ENCODE measurements around the gene CREB3. TPM values are rescaled to one million over a fixed set of nuclear protein-coding genes. Genes with fewer than 3 reads are reported as not detected.

The CREB3 gene
- total and polyA plus RNA-seq, 9 of the 15 experiments (the other 6 are each of a cell fraction or from before 2014, with no cell fraction given), result 5.7 to 18.3 (median 14.9) TPM

DNA sequence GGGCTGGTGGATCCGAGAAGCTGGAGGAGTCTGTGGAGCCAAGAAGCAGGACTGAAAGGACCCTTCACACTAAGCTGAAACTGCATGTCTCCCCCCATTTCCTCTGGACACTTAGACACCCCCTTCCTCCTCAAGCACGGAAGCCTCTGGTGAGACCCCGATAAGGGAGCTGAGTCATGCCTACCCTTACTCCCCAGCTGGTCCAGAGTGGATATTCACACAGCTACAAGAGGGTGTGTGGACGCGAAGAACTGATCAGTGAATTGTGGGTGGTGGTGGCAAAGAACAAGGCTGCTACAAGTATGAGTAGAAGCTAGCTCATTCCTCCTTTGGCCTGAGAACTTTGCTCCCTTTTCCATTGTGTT, 4.8 kb upstream of the CREB3 start (continued):
- no peak for TF ChIP-seq SP1 (CRISPR knock-in tag; IDR thresholded peaks at IDR 0.05)
- TF ChIP-seq CBX5 (IDR thresholded peaks at IDR 0.05; ENCODE audit: borderline replicate concordance, low read depth), result no peak
- no peak for TF ChIP-seq ESRRA (IDR thresholded peaks at IDR 0.05; ENCODE audit: borderline replicate concordance, low read depth)
- peak; percentile 5; the same call in 1 of the 2 replicates for TF ChIP-seq KLF16 (IDR thresholded peaks at IDR 0.05)
- no peak for TF ChIP-seq IRF2 (CRISPR knock-in tag; IDR thresholded peaks at IDR 0.05)
- TF ChIP-seq, protein P1, sequence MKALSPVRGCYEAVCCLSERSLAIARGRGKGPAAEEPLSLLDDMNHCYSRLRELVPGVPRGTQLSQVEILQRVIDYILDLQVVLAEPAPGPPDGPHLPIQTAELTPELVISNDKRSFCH (CRISPR knock-in tag; IDR thresholded peaks at IDR 0.05), result no peak
- TF ChIP-seq, protein P1 (tag; IDR thresholded peaks at IDR 0.05), result no peak
- TF ChIP-seq ZNF431 (CRISPR knock-in tag; IDR thresholded peaks at IDR 0.05), result no peak
- TF ChIP-seq, protein P2, sequence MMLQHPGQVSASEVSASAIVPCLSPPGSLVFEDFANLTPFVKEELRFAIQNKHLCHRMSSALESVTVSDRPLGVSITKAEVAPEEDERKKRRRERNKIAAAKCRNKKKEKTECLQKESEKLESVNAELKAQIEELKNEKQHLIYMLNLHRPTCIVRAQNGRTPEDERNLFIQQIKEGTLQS (IDR thresholded peaks at IDR 0.05), result peak; percentile 49
- TF ChIP-seq, protein P2 (CRISPR knock-in tag; conservative IDR thresholded peaks at IDR 0.05), result no peak
- no peak for TF ChIP-seq CEBPB (tag; IDR thresholded peaks at IDR 0.05)
- TF ChIP-seq, protein P3, sequence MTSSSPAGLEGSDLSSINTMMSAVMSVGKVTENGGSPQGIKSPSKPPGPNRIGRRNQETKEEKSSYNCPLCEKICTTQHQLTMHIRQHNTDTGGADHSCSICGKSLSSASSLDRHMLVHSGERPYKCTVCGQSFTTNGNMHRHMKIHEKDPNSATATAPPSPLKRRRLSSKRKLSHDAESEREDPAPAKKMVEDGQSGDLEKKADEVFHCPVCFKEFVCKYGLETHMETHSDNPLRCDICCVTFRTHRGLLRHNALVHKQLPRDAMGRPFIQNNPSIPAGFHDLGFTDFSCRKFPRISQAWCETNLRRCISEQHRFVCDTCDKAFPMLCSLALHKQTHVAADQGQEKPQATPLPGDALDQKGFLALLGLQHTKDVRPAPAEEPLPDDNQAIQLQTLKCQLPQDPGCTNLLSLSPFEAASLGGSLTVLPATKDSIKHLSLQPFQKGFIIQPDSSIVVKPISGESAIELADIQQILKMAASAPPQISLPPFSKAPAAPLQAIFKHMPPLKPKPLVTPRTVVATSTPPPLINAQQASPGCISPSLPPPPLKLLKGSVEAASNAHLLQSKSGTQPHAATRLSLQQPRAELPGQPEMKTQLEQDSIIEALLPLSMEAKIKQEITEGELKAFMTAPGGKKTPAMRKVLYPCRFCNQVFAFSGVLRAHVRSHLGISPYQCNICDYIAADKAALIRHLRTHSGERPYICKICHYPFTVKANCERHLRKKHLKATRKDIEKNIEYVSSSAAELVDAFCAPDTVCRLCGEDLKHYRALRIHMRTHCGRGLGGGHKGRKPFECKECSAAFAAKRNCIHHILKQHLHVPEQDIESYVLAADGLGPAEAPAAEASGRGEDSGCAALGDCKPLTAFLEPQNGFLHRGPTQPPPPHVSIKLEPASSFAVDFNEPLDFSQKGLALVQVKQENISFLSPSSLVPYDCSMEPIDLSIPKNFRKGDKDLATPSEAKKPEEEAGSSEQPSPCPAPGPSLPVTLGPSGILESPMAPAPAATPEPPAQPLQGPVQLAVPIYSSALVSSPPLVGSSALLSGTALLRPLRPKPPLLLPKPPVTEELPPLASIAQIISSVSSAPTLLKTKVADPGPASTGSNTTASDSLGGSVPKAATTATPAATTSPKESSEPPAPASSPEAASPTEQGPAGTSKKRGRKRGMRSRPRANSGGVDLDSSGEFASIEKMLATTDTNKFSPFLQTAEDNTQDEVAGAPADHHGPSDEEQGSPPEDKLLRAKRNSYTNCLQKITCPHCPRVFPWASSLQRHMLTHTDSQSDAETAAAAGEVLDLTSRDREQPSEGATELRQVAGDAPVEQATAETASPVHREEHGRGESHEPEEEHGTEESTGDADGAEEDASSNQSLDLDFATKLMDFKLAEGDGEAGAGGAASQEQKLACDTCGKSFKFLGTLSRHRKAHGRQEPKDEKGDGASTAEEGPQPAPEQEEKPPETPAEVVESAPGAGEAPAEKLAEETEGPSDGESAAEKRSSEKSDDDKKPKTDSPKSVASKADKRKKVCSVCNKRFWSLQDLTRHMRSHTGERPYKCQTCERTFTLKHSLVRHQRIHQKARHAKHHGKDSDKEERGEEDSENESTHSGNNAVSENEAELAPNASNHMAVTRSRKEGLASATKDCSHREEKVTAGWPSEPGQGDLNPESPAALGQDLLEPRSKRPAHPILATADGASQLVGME (CRISPR knock-in tag; IDR thresholded peaks at IDR 0.05), result no peak
- no peak for TF ChIP-seq EZH2 (IDR thresholded peaks at IDR 0.05; ENCODE audit: borderline replicate concordance, low read depth, low read length)
- TF ChIP-seq HDAC6 (IDR thresholded peaks at IDR 0.05; ENCODE audit: low read depth, low read length), result no peak
- no peak for TF ChIP-seq RCOR1 (IDR thresholded peaks at IDR 0.05; ENCODE audit: borderline replicate concordance in 1 of 2, low read depth in 2 of 2, low read length in 2 of 2)
- TF ChIP-seq NR3C1 (CRISPR knock-in tag; IDR thresholded peaks at IDR 0.05), result no peak
- TF ChIP-seq ZNF143 (CRISPR knock-in tag; IDR thresholded peaks at IDR 0.05), result no peak
- TF ChIP-seq XRCC4 (IDR thresholded peaks at IDR 0.05; ENCODE audit: extremely low read depth, insufficient read depth, insufficient read length), result no peak
- TF ChIP-seq POLR2A (conservative IDR thresholded peaks at IDR 0.05), result no peak
